Heart left ventricle (tissue), 16 donors: ENCODE measurements around the gene RAP1B. TPM values are rescaled to one million over a fixed set of nuclear protein-coding genes. Genes with fewer than 3 reads are reported as not detected.

Experiments
- ATAC-seq, 4 donors: fragments of 200-7000 bp; cut with Tn5 transposase; one replicate each; pipeline ENCODE4 v1.9.1; 2020 to 2022; ENCODE audit warnings: moderate library complexity in 4 of 4, mild to moderate bottlenecking in 3 of 4, moderate number of reproducible peaks in 1 of 4
- DNase-seq, 5 donors: peaks; one replicate each; pipeline ENCODE4 v3.0.0-alpha.2; 2020
- H3K27ac ChIP-seq, 12 donors: fragments of 200-600 bp; sonication (generic) in 4 of 12; one replicate each; pipeline versions ENCODE4 v1.5.0 to v1.8.0; 2016 to 2022; ENCODE audit warnings: mild to moderate bottlenecking in 2 of 12
- H3K27me3 ChIP-seq, 9 donors: fragments of 200-600 bp; sonication (generic) in 2 of 9; one replicate each; pipeline versions ENCODE4 v1.5.1 to v1.8.0; 2016 to 2022; ENCODE audit warnings: mild to moderate bottlenecking in 3 of 9
- H3K36me3 ChIP-seq, 9 donors: fragments of 200-600 bp; sonication (generic) in 2 of 9; one replicate each; pipeline versions ENCODE4 v1.5.0 to v1.8.0; 2018 to 2022; ENCODE audit warnings: mild to moderate bottlenecking in 2 of 9
- H3K4me1 ChIP-seq, 12 donors: fragments of 200-600 bp; sonication (generic) in 4 of 12; one replicate each; pipeline versions ENCODE4 v1.5.0 to v1.8.0; 2016 to 2022; ENCODE audit warnings: mild to moderate bottlenecking in 3 of 12
- H3K4me3 ChIP-seq, 12 donors: fragments of 200-600 bp; sonication (generic) in 4 of 12; one replicate each; pipeline versions ENCODE4 v1.5.0 to v1.8.0; 2017 to 2022; ENCODE audit warnings: mild to moderate bottlenecking in 9 of 12, moderate library complexity in 4 of 12
- H3K9me3 ChIP-seq, 12 donors: fragments of 200-600 bp; sonication (generic) in 4 of 12; one replicate each; pipeline versions ENCODE4 v1.5.0 to v1.8.0; 2016 to 2022; ENCODE audit warnings: mild to moderate bottlenecking in 1 of 12
- POLR2A ChIP-seq, 2 donors: fragments of 450-650 bp; IDR thresholded peaks; one replicate each; pipeline ENCODE4 v1.6.1; 2017; ENCODE audit warnings: antibody characterized with exemption in 2 of 2, mild to moderate bottlenecking in 2 of 2, moderate library complexity in 2 of 2
- WGBS, 4 donors: extraction: QIAGEN DNeasy Blood & Tissue Kit in 2 of 4; methylation state at CpG; one replicate each; pipeline versions ENCODE4 v1.1.5 to v1.1.7; 2013 to 2018; 5-methylcytosine and 5-hydroxymethylcytosine counted together
- intact Hi-C, 10 donors: fragments of 100-400 bp; cut with DNase I; formaldehyde crosslinking; loops; one replicate each; pipeline versions ENCODE4 v1.11.1 to v1.14.2; 2022
- polyA plus RNA-seq, 2 donors: library from polyadenylated mRNA; stranded (reverse); fragments of 200-250 nt; gene quantifications; one replicate each; pipeline ENCODE4 v1.2.3, GENCODE V29; 2013
- total RNA-seq, 9 donors: library from RNA; depleted of rRNA in 2 of 9; stranded (reverse); fragments of >200 nt in 2 of 9; fragmentation: NEBNext Ultra II Directional in 3 of 9; extraction: Animal tissue kit (Norgen Biotek cat#: 25700) in 3 of 9; gene quantifications; one replicate each; pipeline versions ENCODE4 v1.1.0 to v1.2.4, GENCODE V29; 2016 to 2023
- TF ChIP-seq, protein P1 (sequence below), 12 donors: fragments of 200-600 bp; sonication (generic) in 4 of 12; IDR thresholded peaks; one replicate each; pipeline versions ENCODE4 v1.5.0 to v1.8.0; 2018 to 2022; ENCODE audit warnings: antibody characterized with exemption in 12 of 12, mild to moderate bottlenecking in 5 of 12
- donor health status: ischemic (EF 13 %, LVEDD 7.1; RV severe dilation, severe dysfunction).
- donor health status: healthy with polysubstance abuse.
- donor health status: DM: no; HTN: yes; CAD: no.
- donor health status: DM: no; HTN: no; CAD: no.
- donor health status: ischemic (EF 25% LVEDD 6.9; RV normal size, moderate dysfunction).
- donor health status: ischemic (EF 25% LVEDD 5.7; RV mildly dilated, moderate dysfunction).
- donor health status: healthy.
- donor health status: DM: yes; HTN: yes; CAD: no.
- donor health status: ischemic (EF 35%, LVEDD 5.7; RV mildly dilated, moderate dysfunction).
- donor health status: nonischemic (EF 11% LVEDD 7.7; RV severe dilation, severe dysfunction).
- donor health status: DM: yes; HTN: yes; CAD: no.
- donor health status: PGD.
- donor health status: ischemic (EF 29% LVEDD 5.4; RV normal size, mild dysfunction).
- donor health status: nonischemic (EF 23%, LVEDD 6.1; RV moderate dilation, normal function).

The RAP1B gene
- total and polyA plus RNA-seq, 11 donors, result 25.3 to 113 (median 52.2) TPM

DNA sequence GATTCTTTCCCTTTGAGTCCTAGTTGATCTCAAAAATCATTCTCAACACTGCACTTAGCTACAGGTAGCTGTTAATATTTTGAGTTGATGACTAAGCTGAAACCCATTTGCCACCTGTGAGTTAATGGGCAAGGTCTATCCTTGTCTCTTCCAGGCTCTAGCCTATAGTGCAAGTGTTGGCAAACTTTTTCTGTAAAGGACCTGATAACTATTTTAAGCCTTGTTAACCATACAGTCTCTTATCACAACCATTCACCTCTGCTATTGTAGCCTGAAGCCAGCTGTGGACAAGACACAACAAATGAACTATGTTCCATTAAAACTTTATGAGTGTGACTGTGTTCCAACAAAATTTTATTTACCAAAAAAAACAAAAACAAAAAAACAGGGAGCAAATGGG, 19.4 kb downstream of the RAP1B start:
- no peak overlapping the region for H3K4me3 ChIP-seq
- TF ChIP-seq, protein P1, sequence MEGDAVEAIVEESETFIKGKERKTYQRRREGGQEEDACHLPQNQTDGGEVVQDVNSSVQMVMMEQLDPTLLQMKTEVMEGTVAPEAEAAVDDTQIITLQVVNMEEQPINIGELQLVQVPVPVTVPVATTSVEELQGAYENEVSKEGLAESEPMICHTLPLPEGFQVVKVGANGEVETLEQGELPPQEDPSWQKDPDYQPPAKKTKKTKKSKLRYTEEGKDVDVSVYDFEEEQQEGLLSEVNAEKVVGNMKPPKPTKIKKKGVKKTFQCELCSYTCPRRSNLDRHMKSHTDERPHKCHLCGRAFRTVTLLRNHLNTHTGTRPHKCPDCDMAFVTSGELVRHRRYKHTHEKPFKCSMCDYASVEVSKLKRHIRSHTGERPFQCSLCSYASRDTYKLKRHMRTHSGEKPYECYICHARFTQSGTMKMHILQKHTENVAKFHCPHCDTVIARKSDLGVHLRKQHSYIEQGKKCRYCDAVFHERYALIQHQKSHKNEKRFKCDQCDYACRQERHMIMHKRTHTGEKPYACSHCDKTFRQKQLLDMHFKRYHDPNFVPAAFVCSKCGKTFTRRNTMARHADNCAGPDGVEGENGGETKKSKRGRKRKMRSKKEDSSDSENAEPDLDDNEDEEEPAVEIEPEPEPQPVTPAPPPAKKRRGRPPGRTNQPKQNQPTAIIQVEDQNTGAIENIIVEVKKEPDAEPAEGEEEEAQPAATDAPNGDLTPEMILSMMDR (IDR thresholded peaks at IDR 0.05), result no peak
- TF ChIP-seq POLR2A (IDR thresholded peaks at IDR 0.05), result no peak
- H3K27me3 ChIP-seq, result no peaks in the 10 kb centered on the region
- intact Hi-C loops, result no loop called here
- DNase-seq (no peak), ATAC-seq (peak; percentile 71 to 90 (median 82))
- H3K4me1 ChIP-seq, result peaks cover 3 to 68% (median 50%) of the 10 kb centered on the region in 12 donors
- peaks cover 0 to 30% (median 4%) of the 10 kb centered on the region in 9 donors for H3K36me3 ChIP-seq
- H3K9me3 ChIP-seq, result peaks cover 0 to 14% (median 7%) of the 10 kb centered on the region in 12 donors
- peak overlapping the region in 4 of 12 donors; percentile 10 to 28 (median 14) for H3K27ac ChIP-seq

DNA sequence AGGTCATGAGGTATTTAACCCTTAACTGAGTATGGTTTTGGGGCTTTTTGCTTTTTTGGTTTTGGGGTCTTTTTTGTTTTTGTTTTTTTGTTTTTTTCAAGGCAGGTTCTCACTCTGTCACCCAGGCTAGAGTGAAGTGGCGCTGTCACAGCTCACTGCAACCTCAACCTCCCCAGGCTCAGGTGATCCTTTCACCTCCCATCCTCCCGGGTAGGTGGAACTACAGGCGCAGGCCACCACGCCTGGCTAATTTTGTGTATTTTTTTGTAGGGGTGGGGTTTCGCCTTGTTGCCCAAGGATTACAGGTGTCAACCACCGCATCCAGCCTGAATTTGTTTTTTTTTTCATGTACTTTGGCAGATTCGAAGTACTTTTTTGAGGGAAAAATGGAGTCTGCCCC, 19.9 kb downstream of the RAP1B start:
- Histone ChIP-seq H3K4me3 (no peak overlapping the region), H3K9me3 (peaks cover 0 to 14% (median 7%) of the 10 kb centered on the region in 12 donors), H3K27ac (peak overlapping the region in 3 of 12 donors; percentile 10 to 28 (median 16)), H3K36me3 (peaks cover 0 to 29% (median 2%) of the 10 kb centered on the region in 9 donors), H3K4me1 (peaks cover 3 to 70% (median 52%) of the 10 kb centered on the region in 12 donors), H3K27me3 (no peaks in the 10 kb centered on the region)
- TF ChIP-seq, protein P1 (IDR thresholded peaks at IDR 0.05), result no peak
- no peak for TF ChIP-seq POLR2A (IDR thresholded peaks at IDR 0.05)
- 90 to 97% (median 95%) methylated on average over 7 of the region's 7 CpGs for WGBS, 4 donors
- DNase-seq, result no peak
- intact Hi-C loops, result no loop called here
- no peak for ATAC-seq

- H3K27ac ChIP-seq, result no peak overlapping the region
- DNase-seq, result no peak
- H3K9me3 ChIP-seq, result peaks cover 0 to 14% (median 7%) of the 10 kb centered on the region in 12 donors
- peaks cover 3 to 77% (median 52%) of the 10 kb centered on the region in 12 donors for H3K4me1 ChIP-seq
- no peak for TF ChIP-seq POLR2A (IDR thresholded peaks at IDR 0.05)
- TF ChIP-seq, protein P1 (IDR thresholded peaks at IDR 0.05), result no peak
- ATAC-seq, result no peak
- peaks cover 0 to 22% (median 2%) of the 10 kb centered on the region in 9 donors for H3K36me3 ChIP-seq
- no peaks in the 10 kb centered on the region for H3K27me3 ChIP-seq
- intact Hi-C loops, result no loop called here
- H3K4me3 ChIP-seq, result no peak overlapping the region
- WGBS, 4 donors, result 71 to 79% (median 74%) methylated on average over 3 of the region's 3 CpGs
Observed at GRCh38 chr12:68631227-68631626, 20.5 kb downstream of the RAP1B start.

GRCh38 chr12:68632486-68632885, 21.8 kb downstream of the RAP1B start:
- Histone ChIP-seq H3K4me3 (no peak overlapping the region), H3K9me3 (peaks cover 0 to 12% (median 7%) of the 10 kb centered on the region in 12 donors), H3K36me3 (peaks cover 0 to 10% (median 0%) of the 10 kb centered on the region in 9 donors), H3K4me1 (peaks cover 3 to 85% (median 55%) of the 10 kb centered on the region in 12 donors), H3K27ac (no peak overlapping the region), H3K27me3 (no peaks in the 10 kb centered on the region)
- intact Hi-C loops, result no loop called here
- TF ChIP-seq, protein P1 (IDR thresholded peaks at IDR 0.05), result no peak
- TF ChIP-seq POLR2A (IDR thresholded peaks at IDR 0.05), result no peak
- no peak for ATAC-seq
- DNase-seq, result no peak
